ENCODE measurements around the gene HOXA9.

Gene HOXA9

DNA sequence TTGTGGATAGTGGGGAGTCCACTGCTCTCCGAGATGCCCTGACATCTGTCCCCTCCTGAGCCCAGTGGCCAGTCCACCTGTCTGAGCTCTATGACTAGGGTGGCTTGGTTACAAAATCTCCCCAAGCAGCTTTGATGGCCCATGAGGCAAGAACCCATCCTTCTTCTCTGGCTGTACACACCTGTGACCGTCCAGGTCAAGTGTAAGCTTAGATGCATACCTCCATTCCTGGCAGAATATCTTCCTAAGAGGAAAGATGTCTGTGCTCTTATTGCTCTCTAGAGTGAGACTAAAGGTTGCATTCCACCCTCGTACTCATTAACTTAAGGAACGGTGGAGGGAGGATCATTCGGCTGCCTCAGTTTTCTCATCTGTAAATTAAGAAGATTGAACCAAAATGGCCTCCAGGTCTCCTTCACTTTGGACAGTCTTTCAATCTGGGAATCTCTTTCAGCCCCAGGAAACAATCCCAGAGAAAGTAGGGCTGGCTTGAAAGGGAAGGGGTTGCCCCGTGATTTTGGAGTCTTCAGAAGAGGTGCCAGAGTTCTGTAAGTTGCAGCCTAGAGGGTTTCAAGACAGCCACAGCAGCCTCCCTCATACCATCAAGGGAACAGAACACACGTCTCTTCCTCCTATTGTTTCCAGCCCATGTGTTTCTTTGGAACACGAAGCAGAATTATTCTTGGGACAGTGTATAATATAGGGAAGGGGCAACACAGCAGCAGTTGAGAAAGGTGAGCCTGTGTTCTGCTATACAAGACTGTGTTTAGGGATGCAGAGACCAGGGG, 40.2 kb downstream of the HOXA9 start:
- peak; percentile 22 for DNase-seq (ENCODE audit: low spot score)

DNA sequence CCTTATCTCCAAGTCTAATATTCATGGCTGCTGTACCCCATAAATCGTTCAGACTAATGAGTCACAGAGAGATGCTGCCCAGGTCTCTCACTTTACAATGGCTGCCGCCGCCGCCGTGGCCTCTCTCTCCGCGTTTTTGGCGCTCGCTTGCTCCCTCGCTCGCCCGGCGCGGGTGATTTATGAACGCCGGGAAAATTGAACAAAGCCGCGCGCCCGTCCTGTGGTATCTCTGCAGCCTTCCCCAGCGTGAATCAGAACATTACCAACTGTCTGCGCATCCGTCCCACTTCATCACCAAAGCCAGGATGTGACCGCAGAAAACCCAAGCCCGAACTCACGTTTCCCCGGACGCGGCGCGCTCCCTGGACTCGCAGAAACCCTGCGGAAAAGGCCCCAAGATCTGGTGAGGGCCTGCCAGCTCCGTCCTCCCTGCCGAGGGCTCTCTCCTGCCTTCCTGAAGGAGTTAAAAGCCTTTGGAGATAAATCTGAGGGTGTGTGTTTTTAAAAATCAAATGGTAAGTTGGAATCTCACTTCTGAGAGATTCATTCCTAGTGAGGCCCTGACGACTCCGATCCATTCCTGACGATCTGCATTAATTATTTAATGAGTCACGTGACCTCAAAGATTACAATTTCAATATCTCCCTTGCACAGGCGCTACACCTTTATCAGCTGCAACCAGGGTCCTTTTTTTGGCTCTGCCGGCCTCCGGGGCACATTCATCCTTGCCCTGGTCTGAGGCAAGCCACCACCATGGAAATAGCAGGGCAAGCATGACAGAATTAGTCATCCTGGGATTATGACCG, 41.0 kb downstream of the HOXA9 start:
- DNase-seq (ENCODE audit: low spot score) = no peak

DNA sequence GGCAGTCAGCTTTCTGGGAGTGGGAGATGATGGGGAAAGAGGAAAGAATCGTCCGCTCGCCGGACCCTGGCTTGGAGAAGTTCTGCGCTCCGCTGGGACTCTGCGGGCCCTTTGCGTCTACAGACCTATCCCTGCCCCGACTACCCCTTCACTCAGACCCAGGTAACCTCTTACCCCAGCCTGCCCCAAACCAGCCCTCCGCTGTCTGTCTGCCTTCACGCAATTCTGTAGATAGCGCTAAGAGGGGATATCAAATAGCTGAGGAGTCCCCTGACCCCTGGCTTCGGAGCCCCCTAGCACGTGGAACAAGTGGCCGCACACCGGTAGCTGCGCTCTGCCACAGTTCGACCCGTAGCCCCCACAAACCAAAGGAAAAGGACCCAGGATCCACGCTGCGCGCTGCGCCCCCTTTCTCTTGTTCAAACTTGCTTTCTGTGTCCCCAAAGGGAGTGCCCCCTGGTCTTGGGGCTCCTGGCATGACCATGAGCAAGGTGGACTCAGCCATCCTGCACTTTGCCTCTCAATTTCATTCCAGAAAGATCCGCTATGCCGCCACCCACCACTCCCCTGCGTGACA, 41.8 kb downstream of the HOXA9 start:
- DNase-seq (ENCODE audit: low spot score) = no peak

DNA sequence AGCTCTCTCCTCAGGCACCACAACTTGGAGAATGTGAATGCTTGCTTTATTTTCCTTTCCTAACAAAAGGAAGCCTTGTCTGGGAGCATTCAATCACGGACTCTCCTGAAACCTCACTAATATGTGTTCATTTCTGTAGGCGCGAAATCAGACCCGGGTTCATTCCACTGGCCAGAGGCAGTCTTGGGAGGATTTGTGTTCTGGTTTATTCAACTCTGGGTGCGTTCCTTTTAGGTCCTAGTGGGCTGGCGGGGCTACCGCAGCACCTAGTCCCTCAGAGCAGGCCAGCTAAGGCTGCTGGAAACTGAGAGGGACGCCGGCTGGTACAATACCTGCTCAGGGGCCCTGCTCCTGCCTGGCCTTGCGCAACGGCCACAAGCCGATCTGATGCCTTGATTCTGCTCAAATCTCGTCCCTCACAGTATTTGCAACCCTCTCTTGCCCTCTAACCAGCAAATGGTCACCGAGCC, 42.3 kb downstream of the HOXA9 start:
- no peak for DNase-seq (ENCODE audit: low spot score)

DNA sequence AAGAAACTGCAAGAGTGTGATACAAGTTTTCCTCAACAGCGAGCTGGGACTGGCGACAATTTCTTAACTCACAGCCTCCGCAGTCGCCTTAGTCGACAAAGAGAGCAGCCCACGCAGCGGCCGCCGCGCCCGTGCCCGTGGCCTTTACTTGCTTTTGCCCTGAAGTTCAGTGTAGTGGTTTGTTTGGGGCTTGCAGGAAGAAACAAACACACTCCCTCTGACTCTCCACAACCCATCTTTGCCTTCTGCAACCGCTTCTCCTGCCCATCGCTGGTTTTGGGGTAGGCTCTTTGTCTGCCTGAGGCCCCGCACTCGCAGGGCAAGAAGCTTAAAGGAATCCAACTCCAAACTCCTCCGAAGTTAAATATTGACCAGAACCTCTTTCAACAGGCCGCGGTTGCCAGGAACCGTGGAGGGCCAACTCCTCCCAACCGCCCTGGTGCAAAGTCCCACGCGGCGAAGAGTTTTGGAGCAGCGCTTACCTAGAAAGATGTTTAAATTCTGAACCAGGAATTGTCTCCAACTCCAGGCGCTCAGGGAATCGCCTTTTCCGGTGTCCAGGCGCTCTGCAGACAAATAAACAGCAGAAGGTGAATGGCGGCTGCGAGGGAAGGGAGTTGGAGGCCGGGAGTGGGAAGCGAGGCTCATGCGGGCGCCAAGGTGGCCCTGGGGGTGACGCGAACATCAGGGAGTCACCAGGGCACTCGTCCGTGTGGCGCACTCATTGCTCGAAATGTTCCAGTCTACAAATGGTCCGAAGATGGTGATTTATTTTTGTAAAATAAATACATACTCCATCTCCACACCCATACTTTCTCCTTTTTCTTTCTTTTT, 43.0 kb downstream of the HOXA9 start:
- peak; percentile 23 for DNase-seq (ENCODE audit: low spot score)

DNA sequence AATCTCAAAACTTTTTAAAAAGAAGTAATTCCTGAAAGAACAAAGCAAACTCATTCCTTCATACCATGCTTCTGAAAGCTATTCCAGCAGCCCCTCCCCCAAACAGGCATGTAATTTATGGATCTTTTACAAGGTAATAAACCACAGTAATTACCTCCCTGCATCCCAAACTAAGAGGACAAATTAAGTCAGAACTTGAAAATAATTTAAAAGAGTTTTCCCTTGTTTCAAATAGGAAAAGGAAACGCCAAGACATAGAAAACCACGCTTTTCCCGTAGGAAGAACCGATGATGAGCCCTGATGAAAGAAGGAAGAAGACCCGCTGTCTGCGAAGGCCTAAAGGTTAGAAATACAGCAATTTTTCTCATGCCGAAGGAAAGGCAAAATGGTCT, 43.7 kb downstream of the HOXA9 start:
- DNase-seq (ENCODE audit: low spot score) = no peak

DNA sequence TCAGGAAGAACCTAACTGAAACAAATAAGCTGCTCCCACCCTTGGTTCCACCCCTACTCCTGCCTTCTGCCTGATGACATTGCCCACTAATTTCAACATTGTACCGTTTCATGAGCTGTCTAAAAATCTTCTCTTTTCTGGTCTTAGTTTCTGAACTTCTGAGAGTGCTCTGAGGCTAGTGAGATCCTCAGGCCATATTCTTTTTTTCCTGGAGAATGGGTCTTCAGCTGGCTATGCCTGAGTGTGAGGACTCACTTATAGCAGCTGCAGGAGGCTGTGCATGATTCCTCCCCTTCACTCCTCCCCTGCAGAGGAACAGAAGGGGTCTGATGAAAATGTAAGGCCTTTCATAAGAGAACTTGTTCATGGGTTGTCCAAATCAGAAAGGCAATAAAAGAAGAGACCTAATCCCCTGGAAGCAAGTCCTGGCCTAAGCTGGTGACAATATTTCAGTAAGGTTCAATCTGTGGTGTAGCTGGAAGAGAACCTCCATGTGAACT, 45.9 kb downstream of the HOXA9 start:
- DNase-seq (ENCODE audit: low spot score) = no peak

DNA sequence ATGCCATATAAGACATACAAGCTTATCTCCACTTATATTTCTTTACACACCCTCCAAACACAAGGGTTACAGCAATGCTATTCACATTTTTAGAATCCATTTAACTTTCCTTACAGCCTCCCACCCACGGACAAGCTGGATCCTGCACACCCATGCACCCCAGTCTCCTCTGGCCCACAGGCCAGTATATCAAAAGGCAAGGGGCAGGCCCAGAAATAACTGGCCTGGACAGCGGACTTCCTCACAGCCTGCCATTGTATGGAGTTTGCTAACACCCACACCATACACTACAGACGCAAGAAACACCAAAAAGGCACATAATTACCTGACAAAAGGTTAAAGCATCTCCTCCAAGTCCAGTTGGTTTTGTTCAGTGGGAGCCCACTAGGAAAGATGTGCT, 46.8 kb downstream of the HOXA9 start:
- DNase-seq (ENCODE audit: low spot score) = no peak

DNA sequence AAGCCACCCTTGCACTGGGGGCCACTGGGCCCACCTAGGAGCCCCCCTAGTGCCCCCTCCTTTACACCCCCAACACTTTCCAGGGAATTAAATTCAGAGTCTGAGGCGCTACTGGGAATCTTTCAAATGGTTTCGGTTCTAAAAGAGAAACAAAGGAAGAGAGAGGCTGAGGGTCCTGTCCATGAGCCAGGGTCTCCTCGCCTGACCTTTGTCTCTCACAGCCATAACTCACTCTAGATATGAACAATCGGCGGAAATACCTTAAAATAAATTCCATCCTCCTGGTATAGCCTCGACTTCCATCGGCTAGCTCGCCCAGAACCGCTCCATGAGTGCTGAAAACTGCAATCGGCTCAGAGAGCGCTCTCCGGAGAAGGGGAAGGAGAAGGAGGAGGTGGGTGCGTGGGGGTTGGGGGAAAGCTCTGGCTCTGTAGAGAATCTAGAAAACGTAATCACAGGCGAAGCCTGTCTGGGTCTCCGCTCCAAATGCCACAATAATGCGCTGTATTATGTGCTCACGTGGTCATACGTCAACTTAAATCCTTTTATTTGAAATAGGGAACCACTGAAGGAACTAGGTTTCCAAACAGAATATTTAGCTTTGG, 47.3 kb downstream of the HOXA9 start:
- no peak for DNase-seq (ENCODE audit: low spot score)

DNA sequence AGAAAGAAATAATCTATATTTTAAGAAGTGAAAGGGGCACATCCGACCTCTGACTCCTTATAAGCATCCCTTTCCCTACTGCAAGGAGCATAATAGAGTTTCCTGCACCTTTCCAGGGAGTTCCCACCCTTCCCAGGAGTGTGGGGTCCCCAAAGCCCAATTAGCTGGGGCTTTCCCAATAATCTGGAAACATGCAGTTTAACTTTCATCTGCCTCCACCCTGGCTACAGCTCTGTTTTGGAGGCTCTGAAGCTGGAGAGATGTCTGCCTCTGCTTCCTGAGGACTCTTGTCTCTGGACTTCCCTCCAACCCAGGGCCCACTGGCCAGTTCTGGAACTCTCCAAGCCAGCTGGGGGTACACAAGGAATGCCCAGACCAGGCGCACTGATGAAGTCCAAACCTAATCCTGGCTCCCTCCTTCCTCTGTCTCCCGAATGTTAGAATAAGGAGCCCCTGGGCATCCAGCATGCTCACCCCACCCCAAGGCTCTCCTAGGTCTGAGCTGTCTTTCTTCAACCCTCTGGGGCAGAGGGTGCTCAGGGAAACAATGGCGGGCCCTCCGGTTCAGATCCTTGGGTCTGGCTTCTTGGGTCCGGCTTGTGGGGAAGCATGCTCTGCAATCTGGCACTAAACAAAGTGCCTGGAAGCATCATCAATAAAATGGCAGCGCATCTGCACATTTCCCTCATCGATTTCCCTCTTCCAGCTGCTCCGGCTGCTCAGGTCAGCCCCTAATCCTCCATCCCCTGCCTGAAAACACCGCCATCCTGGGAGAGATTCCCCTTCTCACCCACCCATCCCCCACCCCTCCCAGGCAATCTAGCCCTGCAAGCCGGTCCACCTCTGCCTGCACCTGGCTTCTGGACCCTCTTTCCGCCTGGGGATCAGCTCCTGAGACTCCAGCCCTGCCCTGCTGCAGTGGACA, 48.1 kb downstream of the HOXA9 start:
- no peak for DNase-seq (ENCODE audit: low spot score)

DNA sequence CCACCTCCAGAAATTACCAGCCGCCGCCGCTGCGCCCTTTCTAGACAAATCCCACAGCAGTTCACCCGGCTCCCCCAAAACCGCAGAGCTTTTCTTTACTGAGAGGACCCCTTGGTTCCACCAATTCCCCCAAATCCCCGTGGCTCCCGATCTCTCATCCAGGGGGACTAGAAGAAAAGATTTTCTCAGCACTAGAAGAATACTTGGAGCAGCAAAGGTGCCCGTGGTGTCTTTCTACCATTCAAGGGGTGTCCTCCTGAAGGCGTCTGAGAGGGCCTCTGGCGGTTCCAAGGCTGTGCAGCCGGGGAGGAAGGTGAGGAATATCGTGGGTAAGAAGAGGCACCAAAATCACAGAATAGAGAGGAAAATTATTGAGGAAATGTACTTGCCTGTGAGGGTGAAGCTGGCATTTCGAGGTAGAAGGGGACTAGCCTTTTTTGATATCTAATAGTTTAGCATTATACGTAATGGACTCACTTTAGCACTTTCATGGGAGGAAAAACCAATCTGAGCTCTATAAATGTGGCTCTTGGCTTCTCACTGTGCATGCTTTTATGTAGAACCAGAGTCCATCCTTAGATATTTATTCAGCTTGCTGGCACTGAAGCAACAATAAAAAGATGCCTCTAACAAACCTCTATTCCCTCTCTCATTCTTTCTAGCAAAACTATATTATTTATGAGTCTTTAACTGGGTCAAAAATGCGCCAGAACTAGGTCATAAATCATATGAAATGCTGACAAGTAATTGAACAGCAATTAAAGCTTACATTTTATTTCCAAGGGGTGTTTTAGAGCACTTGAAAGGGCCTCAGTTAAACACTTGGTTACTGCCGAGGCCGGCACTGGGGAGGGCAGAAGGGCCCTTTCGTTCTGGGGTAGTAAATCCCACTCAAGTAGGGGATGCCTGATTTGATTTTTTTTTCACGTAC, 49.0 kb downstream of the HOXA9 start:
- no peak for DNase-seq (ENCODE audit: low spot score)

DNA sequence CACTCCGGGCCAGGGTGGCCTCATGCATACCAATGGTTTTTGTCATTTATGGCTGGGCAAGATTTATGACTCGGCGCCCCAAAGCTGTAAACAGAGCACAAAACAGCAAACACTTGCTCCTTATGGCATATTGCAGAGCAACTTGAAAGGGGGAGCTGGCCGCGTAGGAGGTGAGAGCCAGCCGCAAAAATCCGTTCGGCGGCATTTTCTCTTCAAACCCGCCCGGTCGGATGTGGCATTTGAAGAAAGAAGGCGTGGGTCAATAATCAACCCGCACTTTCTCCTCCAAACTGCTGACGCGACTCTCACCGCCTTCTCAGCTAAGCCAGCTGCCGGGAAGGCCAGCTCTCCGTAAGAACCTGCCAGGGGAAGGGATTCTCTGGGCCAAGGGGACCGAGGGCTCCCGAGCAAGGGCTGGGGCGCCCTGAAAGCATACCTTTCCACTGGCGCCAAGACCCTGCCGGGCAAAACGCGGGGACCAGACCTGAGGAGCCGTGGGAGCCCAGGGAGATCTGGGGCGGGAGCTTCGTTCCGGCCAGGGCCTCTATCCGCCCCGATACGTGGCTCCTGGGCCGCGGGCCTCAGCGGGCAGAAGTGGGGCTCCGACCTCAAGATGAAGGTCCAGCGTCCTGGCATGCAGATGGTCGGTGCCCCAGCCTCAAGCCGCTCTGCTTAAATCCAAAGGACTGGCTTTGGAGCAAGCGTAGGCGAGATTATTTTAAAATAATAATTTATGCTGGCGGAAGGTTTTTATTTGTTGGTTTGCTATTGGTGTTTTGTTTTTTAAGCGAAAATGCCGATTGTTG, 49.9 kb downstream of the HOXA9 start:
- DNase-seq (ENCODE audit: low spot score) = no peak

DNA sequence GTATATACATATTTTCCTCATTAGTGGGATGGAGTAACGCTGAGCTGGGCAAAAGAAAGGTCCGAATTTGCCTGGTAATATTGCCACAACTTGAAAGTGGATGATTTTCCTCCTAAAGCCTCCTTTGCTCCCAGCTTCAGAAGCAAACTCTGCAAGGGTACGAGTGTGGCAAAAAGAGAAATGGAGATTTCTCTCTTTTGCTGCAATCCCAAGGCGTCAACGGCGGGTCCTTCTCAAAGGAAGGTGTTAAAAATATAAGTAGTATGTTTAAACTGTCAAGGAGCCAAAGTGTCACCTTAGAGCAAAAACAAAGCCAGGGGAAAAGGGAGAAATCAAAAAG, 50.5 kb downstream of the HOXA9 start:
- DNase-seq (ENCODE audit: low spot score) = no peak

DNA sequence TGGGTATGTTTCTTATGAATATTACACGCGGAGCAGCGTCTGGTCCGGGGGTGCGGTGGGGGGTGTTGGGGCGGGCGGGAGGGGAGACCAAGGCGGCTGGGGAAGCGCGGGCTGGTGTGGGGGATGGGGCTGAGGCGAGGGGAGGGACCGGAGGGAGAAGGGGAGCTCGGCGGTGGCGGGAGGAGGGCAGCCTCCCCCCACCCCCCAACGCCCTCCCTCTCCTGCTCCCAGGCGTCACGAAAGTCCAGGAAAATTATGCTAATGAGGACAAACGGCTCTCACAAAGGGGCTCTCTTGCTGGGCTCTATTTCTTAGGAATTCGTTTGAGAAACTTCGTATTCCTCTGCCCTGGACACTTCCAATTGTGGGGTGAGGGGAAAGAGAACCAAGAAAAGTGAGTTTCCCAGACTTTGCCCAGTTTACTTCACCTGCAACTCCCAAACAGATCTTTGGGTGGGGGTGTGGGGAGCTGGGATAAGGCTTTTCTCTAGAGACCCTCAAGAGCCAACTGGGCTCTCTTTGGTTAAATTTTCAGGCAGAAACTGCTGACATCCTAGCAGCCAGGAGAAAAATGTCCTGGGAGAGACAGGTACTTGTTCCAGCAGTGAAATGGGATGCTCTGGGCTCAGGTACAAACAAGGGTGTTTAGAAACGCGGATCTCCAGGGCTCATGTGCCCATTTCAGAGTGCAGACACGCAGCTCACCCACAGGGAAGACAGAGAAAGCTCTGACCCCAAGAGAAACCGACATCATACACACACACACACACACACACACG, 51.2 kb downstream of the HOXA9 start:
- DNase-seq (ENCODE audit: low spot score) = no peak

DNA sequence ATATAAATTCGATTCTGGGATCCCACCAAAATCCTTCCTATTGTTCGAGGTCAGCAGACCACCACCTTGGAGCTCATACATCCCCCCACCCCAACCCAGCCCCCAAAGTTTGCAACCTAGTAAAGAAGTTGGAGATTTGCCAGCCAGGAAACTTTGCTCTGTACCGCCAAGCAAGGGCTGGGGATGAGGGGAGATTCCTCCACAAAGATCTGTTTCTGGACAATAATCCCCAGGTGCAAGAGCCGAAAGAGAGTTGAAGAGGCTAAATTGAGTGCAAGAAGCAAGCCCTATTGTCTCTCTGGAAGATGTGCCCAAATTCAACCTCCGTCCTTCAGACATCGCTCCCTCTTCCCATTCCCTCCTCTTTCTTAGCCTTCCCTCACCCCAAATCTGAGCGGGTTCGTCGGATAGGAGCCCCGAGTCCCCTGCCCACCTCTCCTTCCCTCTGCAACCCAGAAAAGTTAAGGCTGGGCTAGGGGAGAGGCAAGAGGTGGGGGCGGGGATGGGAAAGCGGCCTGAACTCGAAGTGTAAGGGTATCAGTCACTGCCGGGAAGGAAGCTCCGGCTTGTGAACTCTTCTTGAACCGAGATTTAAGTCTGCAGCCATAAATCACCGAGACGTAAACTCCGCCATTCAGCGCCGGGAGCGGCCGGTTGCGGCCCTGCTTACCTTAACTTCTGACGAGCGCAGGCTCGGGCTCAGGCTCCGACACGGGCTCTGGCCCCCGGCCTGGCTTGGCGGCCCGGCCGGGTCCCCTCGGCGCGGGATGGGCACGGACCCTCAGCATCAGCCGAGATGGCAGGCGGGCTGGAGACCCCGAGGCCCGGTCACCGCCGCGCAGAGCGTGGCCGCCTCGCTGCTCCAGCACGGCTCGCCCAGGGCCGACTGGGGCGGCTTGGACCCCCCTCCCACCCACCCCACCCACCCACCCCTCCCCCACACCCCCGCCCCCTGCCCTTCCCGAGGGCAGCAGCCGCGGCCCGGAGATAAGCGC, 52.1 kb downstream of the HOXA9 start:
- no peak for DNase-seq (ENCODE audit: low spot score)

All from D341Med (cell line).